Ectodermal cell (in vitro differentiated cells): Measurements from ENCODE around the gene RASSF10.

Source experiments
- H3K27ac ChIP-seq: 2 replicates; pipeline ENCODE4 v1.7.0; 2013; ENCODE audit warnings: mild to moderate bottlenecking, low read depth, low read length; ENCODE audit not compliant: insufficient read depth, poor library complexity, severe bottlenecking
- H3K27me3 ChIP-seq: 2 replicates; pipeline ENCODE4 v1.7.0; 2013; ENCODE audit warnings: mild to moderate bottlenecking, low read length; ENCODE audit not compliant: insufficient read depth, control insufficient read depth, poor library complexity, severe bottlenecking
- H3K36me3 ChIP-seq: one replicate; pipeline ENCODE4 v1.7.0; 2013; ENCODE audit warnings: low read length; ENCODE audit not compliant: control insufficient read depth, insufficient read depth
- H3K4me1 ChIP-seq: one replicate; pipeline ENCODE4 v1.7.0; 2013; ENCODE audit warnings: low read length; ENCODE audit not compliant: control insufficient read depth, insufficient read depth
- H3K4me3 ChIP-seq: 2 replicates; pipeline ENCODE4 v1.7.0; 2013; ENCODE audit warnings: low read depth, low read length, control low read depth; ENCODE audit not compliant: insufficient read depth
- H3K9me3 ChIP-seq: 2 replicates; pipeline ENCODE4 v1.7.0; 2013; ENCODE audit warnings: mild to moderate bottlenecking, low read length, moderate library complexity; ENCODE audit not compliant: control insufficient read depth
- WGBS, 2 experiments: methylation state at CpG; one replicate each; pipeline ENCODE4 v1.1.7; 2013; ENCODE audit warnings: missing lambda C conversion rate in 2 of 2; 5-methylcytosine and 5-hydroxymethylcytosine counted together

RASSF10 gene

DNA sequence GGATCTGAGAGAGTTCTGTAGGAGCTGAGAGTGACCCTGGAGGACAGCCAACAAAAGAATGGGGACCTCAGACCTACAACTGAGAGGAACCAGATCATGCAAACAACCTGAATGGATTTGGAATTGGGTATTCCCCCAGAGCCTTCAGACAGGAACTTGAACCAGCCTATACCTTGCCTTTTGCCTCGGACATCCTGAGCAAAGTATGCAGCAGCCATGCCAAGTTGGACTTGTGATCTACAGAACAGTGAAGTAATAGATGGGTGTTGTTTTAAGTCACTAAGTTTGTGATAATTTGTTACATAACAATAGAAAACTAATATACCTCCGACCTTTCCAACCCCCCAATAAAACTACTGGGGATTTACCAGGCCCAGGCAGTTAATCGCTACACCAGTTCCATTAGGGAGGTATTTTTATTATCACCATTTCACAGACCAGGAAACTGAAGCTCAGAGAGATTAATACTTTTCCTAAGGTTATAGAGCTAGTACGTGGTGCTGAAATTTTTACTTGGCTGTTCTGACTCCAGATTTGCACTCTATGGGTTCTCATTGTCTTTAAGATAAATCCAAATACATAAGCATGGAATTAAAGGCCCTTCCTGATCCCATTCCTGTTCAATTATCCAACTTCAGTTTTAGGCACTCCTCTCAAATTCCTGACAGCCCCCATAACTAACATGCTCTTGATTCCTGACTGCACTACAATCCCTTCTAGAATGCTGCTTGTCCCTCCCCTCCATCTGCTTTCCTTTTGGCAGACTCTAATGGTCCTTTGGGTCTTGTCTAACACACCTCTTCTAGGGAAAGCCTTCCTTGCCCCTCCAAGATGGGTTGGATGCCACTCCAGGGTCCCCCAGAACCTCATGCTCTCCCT lies 1.7 kb upstream of the RASSF10 start:
- H3K4me1 ChIP-seq, result peaks cover 13% of the 10 kb centered on the region
- H3K36me3 ChIP-seq, result no peaks in the 10 kb centered on the region
- 90% methylated on average over 2 to 4 of the region's 4 CpGs for WGBS, 2 experiments
- H3K4me3 ChIP-seq, result no peak overlapping the region
- H3K27ac ChIP-seq, result no peak overlapping the region
- peaks cover 3% of the 10 kb centered on the region for H3K9me3 ChIP-seq
- peaks cover 64% of the 10 kb centered on the region for H3K27me3 ChIP-seq

DNA sequence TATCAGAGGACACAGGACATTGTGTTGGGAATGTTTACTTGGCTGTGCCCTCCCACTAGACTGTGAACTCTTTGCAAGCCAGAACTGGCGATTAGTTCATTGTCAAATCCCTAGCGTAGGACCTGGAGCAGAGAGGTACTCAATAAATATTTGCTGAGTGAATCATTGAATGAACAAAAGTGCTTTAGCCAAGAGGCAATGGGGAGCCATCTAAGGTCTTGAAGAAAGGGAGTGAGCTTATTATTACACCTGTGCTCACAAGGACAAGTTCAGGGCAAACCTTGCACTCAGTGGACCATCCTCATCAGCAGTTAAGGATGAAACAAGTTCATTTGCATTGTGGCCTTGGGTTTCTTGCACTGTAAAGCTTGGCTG lies 1.1 kb upstream of the RASSF10 start:
- Histone ChIP-seq H3K27ac (no peak overlapping the region), H3K27me3 (peaks cover 69% of the 10 kb centered on the region), H3K4me3 (no peak overlapping the region), H3K9me3 (peaks cover 3% of the 10 kb centered on the region), H3K36me3 (no peaks in the 10 kb centered on the region), H3K4me1 (peaks cover 19% of the 10 kb centered on the region)
- 78 to 81% methylated on average over 2 of the region's 2 CpGs for WGBS, 2 experiments

DNA sequence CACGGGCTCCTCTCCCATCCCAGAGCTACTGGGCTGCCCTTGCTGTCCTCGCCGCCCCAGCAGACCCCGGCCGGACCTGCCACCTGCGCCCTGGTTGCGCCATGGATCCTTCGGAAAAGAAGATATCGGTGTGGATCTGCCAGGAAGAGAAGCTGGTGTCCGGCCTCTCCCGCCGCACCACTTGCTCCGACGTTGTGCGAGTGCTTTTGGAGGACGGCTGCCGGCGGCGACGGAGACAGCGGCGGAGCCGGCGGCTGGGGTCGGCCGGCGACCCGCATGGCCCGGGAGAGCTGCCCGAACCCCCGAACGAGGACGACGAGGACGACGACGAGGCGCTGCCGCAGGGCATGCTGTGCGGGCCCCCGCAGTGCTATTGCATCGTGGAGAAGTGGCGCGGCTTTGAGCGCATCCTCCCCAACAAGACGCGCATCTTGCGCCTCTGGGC lies 382 bp downstream of the RASSF10 start:
- no peaks in the 10 kb centered on the region for H3K36me3 ChIP-seq
- H3K4me3 ChIP-seq, result peak overlapping the region; percentile 40
- H3K9me3 ChIP-seq, result peaks cover 3% of the 10 kb centered on the region
- no peak overlapping the region for H3K27ac ChIP-seq
- WGBS, 2 experiments, result 0 to 1% methylated on average over 48 of the region's 48 CpGs
- H3K27me3 ChIP-seq, result peaks cover 69% of the 10 kb centered on the region
- peaks cover 27% of the 10 kb centered on the region for H3K4me1 ChIP-seq

DNA sequence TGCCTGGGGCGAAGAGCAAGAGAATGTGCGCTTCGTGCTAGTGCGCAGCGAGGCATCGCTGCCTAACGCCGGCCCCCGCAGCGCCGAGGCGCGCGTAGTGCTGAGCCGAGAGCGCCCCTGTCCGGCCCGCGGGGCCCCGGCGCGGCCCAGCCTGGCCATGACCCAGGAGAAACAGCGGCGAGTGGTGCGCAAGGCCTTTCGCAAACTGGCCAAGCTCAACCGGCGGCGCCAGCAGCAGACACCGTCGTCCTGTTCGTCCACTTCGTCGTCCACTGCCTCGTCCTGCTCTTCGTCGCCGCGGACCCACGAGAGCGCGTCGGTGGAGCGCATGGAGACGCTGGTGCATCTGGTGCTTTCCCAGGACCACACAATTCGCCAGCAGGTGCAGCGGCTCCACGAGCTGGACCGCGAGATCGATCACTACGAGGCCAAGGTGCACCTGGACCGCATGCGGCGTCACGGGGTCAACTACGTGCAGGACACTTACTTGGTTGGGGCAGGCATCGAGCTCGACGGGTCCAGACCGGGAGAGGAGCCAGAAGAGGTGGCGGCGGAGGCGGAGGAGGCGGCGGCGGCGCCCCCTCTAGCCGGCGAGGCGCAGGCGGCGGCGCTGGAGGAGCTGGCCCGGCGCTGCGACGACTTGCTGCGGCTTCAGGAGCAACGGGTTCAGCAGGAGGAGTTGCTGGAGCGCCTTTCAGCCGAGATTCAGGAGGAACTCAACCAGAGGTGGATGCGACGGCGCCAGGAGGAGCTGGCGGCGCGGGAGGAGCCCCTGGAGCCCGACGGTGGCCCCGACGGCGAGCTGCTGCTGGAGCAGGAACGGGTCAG lies 1.0 kb downstream of the RASSF10 start:
- no peak overlapping the region for H3K27ac ChIP-seq
- peaks cover 69% of the 10 kb centered on the region for H3K27me3 ChIP-seq
- H3K4me3 ChIP-seq, result peak overlapping the region; percentile 40
- peaks cover 27% of the 10 kb centered on the region for H3K4me1 ChIP-seq
- 1 to 2% methylated on average over 94 of the region's 94 CpGs for WGBS, 2 experiments
- no peaks in the 10 kb centered on the region for H3K36me3 ChIP-seq
- peaks cover 3% of the 10 kb centered on the region for H3K9me3 ChIP-seq

DNA sequence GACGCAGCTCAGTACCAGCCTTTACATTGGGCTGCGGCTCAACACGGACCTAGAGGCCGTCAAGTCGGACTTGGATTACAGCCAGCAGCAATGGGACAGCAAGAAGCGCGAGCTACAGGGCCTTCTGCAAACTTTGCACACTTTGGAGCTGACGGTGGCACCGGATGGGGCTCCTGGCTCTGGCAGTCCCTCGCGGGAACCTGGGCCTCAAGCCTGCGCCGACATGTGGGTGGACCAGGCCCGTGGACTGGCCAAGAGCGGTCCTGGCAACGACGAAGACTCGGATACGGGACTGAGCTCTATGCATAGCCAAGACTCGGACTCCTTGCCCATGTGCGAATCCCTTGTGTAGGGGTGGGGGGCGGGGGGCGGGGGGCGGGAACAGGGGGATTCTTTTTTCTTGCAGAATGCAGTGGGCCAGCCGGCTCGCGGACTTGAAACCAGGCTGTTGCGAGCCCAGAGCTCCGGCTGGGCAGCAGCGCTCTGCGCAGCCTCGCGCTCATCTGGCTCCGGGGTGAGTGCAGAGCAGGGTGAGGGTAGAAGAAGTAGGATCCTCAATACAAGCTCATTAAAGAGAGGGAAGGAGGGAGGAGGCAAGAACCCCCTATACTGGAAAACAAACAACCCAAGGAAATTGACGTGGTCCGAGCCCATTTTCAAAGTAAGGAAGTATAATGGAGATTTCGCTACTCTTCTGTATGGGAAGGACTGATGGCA lies 1.8 kb downstream of the RASSF10 start:
- H3K27me3 ChIP-seq, result peaks cover 69% of the 10 kb centered on the region
- no peak overlapping the region for H3K27ac ChIP-seq
- peaks cover 27% of the 10 kb centered on the region for H3K4me1 ChIP-seq
- WGBS, 2 experiments, result 3 to 5% methylated on average over 32 to 37 of the region's 37 CpGs
- H3K36me3 ChIP-seq, result no peaks in the 10 kb centered on the region
- peak overlapping the region; percentile 40 for H3K4me3 ChIP-seq
- H3K9me3 ChIP-seq, result peaks cover 3% of the 10 kb centered on the region

DNA sequence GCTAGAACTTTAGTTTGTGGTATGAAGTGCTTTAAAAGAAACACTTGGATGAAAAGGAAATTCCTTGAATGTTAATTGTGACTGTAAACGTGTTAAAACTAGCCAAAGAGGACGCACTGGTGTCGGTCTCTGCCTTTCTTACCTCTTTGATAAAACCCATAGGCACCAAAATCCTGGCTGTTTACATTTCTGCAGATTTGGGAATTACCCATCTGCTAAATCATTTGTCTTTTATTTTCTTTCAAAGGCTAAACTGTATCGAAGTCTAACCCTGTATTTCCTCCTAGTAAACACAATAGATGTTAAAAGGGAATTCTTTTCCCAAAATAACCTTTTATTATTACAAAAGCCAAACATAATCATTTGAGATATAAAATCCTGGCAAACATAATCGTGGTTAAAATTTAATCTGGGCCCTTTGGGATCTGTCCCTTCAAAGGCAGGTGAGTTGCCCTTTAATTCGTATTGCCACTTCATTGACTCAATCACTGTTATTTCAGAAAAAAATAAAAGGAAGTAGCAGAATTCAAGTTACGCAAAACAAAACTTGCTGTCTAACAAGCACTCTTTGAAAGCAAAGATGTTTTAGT lies 2.4 kb downstream of the RASSF10 start:
- H3K9me3 ChIP-seq, result no peaks in the 10 kb centered on the region
- WGBS, 2 experiments, result 43 to 44% methylated on average over 7 of the region's 7 CpGs
- no peaks in the 10 kb centered on the region for H3K36me3 ChIP-seq
- H3K4me3 ChIP-seq, result no peak overlapping the region
- no peak overlapping the region for H3K27ac ChIP-seq
- peaks cover 27% of the 10 kb centered on the region for H3K4me1 ChIP-seq
- peaks cover 64% of the 10 kb centered on the region for H3K27me3 ChIP-seq

DNA sequence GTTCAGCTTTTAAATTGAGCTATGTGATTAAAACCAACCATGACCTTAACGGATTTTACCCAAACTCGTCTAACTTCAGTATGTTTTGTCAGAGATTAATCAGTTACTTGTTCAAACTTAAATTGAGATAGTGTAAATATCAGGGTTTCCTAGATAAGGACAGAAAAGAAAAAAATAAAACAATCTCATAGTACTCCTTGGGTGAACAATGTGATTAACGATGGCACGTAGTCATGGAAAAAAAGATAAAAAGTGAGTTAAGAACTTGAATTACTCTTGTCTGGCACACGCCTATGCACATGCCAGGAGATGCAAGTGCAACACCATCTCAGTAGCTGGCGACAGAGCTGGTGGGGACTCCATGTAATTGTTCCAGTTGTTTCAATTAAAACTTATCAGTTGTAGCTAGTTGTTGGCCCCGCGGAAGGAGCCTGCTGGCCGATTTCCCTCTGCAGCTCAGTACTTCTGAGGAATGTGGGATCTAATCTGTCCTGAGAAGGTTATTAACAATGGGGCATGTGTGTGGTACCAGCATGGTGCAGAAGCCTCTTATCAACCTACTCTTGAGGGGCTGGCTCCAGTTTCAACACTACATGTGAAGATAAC lies 3.0 kb downstream of the RASSF10 start:
- Histone ChIP-seq H3K4me1 (peaks cover 27% of the 10 kb centered on the region), H3K27me3 (peaks cover 58% of the 10 kb centered on the region), H3K27ac (no peak overlapping the region), H3K36me3 (no peaks in the 10 kb centered on the region), H3K4me3 (no peak overlapping the region), H3K9me3 (no peaks in the 10 kb centered on the region)
- 52 to 59% methylated on average over 9 of the region's 9 CpGs for WGBS, 2 experiments

DNA sequence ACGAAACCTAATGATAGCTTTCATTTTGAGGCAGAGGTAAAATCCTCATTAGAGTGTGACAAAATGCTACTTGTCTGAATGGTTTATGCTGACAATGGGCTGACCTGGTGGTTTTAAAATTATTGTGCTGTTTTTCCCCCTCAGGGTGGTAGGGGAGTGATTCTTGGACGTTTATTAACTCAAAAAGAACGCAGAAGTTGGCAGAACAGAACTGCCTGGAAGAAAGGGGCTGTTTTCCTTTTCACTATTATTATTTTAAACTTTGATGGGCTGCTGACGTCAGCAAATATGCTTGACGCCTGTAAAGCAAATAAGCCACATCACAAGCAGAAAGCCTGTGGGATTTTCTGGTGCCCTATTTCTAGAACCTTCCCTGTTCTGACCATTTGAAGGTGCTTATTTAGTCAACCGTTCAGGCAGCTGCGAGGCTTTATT lies 4.0 kb downstream of the RASSF10 start:
- Histone ChIP-seq H3K36me3 (no peaks in the 10 kb centered on the region), H3K27me3 (peaks cover 49% of the 10 kb centered on the region), H3K4me1 (peaks cover 27% of the 10 kb centered on the region), H3K4me3 (no peak overlapping the region), H3K27ac (no peak overlapping the region), H3K9me3 (no peaks in the 10 kb centered on the region)
- WGBS, 2 experiments, result 80 to 85% methylated on average over 6 to 7 of the region's 7 CpGs

DNA sequence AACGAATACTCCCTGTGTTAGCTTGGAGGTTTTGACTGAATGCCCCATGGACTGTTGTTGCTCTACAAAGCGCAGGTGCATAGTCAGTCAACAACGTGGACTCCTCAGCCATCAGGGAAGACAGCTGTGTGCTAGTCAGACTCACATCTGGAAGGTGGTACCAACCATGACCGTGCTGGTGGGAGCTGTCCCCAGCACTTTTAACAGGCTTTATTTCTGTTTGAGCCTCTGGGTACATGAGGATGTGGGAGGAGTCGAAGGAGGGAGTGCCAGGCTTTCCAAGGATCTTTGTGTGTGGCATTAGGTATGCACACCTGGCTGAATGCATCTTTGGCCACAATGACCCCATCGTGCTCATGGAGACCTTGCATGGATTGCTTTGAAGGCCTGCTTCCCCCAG lies 6.6 kb downstream of the RASSF10 start:
- 61 to 63% methylated on average over 6 of the region's 6 CpGs for WGBS, 2 experiments
- H3K4me1 ChIP-seq, result peaks cover 27% of the 10 kb centered on the region

More for the DNA sequence above, 6.6 kb downstream of the RASSF10 start:
- H3K27me3 ChIP-seq, result peaks cover 22% of the 10 kb centered on the region
- no peaks in the 10 kb centered on the region for H3K36me3 ChIP-seq
- H3K4me3 ChIP-seq, result no peak overlapping the region
- no peaks in the 10 kb centered on the region for H3K9me3 ChIP-seq
- no peak overlapping the region for H3K27ac ChIP-seq
